ENCODE results near the gene SHCBP1L. TPM values are rescaled to one million over a fixed set of nuclear protein-coding genes. Genes with fewer than 3 reads are reported as not detected.

Gene SHCBP1L
- total RNA-seq, 1 donor from 2014 or later = not detected

GRCh38 chr1:182930985-182931384 lies 22.0 kb downstream of the SHCBP1L start:
- Mint-ChIP-seq H3K4me1 (ENCODE audit: unreplicated experiment) (no peaks in the 10 kb centered on the region), H3K27me3 (ENCODE audit: unreplicated experiment) (peaks cover 69% of the 10 kb centered on the region), H3K4me3 (ENCODE audit: unreplicated experiment) (no peak overlapping the region), H3K36me3 (ENCODE audit: unreplicated experiment) (peaks cover 5% of the 10 kb centered on the region), H3K27ac (ENCODE audit: unreplicated experiment) (no peak overlapping the region), H3K9me3 (ENCODE audit: unreplicated experiment) (peaks cover 17% of the 10 kb centered on the region)
- DNase-seq (ENCODE audit: extremely low spot score, unreplicated experiment) = no peak
- TF ChIP-seq, protein P1, sequence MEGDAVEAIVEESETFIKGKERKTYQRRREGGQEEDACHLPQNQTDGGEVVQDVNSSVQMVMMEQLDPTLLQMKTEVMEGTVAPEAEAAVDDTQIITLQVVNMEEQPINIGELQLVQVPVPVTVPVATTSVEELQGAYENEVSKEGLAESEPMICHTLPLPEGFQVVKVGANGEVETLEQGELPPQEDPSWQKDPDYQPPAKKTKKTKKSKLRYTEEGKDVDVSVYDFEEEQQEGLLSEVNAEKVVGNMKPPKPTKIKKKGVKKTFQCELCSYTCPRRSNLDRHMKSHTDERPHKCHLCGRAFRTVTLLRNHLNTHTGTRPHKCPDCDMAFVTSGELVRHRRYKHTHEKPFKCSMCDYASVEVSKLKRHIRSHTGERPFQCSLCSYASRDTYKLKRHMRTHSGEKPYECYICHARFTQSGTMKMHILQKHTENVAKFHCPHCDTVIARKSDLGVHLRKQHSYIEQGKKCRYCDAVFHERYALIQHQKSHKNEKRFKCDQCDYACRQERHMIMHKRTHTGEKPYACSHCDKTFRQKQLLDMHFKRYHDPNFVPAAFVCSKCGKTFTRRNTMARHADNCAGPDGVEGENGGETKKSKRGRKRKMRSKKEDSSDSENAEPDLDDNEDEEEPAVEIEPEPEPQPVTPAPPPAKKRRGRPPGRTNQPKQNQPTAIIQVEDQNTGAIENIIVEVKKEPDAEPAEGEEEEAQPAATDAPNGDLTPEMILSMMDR (IDR thresholded peaks at IDR 0.05) = no peak

- Mint-ChIP-seq H3K36me3 (ENCODE audit: unreplicated experiment) (no peaks in the 10 kb centered on the region), H3K4me3 (ENCODE audit: unreplicated experiment) (no peak overlapping the region)
- TF ChIP-seq, protein P1 (IDR thresholded peaks at IDR 0.05) = no peak
These were observed 25.1 kb downstream of the SHCBP1L start for GRCh38 chr1:182927693-182928433.

GRCh38 chr1:182925661-182926060 lies 27.3 kb downstream of the SHCBP1L start:
- Mint-ChIP-seq H3K9me3 (ENCODE audit: unreplicated experiment) (no peaks in the 10 kb centered on the region), H3K4me1 (ENCODE audit: unreplicated experiment) (no peaks in the 10 kb centered on the region), H3K27me3 (ENCODE audit: unreplicated experiment) (peaks cover 76% of the 10 kb centered on the region)

More at GRCh38 chr1:182927693-182928433, 25.1 kb downstream of the SHCBP1L start:
- Mint-ChIP-seq H3K9me3 (ENCODE audit: unreplicated experiment) (no peaks in the 10 kb centered on the region), H3K27me3 (ENCODE audit: unreplicated experiment) (peaks cover 70% of the 10 kb centered on the region), H3K27ac (ENCODE audit: unreplicated experiment) (no peak overlapping the region), H3K4me1 (ENCODE audit: unreplicated experiment) (no peaks in the 10 kb centered on the region)
- no peak for DNase-seq (ENCODE audit: extremely low spot score, unreplicated experiment)

DNA sequence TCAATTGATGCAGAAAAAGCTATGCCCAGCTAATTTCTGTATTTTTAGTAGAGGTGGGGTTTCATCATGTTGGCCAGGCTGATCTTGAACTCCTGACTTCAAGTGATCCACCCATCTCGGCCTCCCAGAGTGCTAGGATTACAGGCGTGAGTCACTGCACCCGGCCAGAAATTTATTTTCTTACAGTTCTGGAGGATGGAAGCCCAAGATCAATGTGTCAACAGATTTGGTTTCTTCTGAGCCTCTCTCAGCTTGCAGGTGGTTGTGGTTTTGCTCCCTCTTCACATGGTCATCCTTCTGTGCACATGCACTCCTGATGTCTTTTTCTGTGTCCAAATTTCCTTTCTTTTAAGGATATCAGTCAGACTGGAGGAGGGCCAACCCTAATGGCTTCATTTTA lies 35.6 kb downstream of the SHCBP1L start:
- H3K27me3 Mint-ChIP-seq (ENCODE audit: unreplicated experiment) = peaks cover 50% of the 10 kb centered on the region
- H3K36me3 Mint-ChIP-seq (ENCODE audit: unreplicated experiment) = no peaks in the 10 kb centered on the region
- H3K9me3 Mint-ChIP-seq (ENCODE audit: unreplicated experiment) = peaks cover 7% of the 10 kb centered on the region
- no peak overlapping the region for H3K4me3 Mint-ChIP-seq (ENCODE audit: unreplicated experiment)
- no peak for DNase-seq (ENCODE audit: extremely low spot score, unreplicated experiment)
- TF ChIP-seq, protein P1 (IDR thresholded peaks at IDR 0.05) = no peak
- no peak overlapping the region for H3K27ac Mint-ChIP-seq (ENCODE audit: unreplicated experiment)
- H3K4me1 Mint-ChIP-seq (ENCODE audit: unreplicated experiment) = no peaks in the 10 kb centered on the region

More at GRCh38 chr1:182925661-182926060, 27.3 kb downstream of the SHCBP1L start:
- Mint-ChIP-seq H3K27ac (ENCODE audit: unreplicated experiment) (no peak overlapping the region), H3K36me3 (ENCODE audit: unreplicated experiment) (peaks cover 3% of the 10 kb centered on the region), H3K4me3 (ENCODE audit: unreplicated experiment) (no peak overlapping the region)
- TF ChIP-seq, protein P1 (IDR thresholded peaks at IDR 0.05) = no peak
- no peak for DNase-seq (ENCODE audit: extremely low spot score, unreplicated experiment)

DNA sequence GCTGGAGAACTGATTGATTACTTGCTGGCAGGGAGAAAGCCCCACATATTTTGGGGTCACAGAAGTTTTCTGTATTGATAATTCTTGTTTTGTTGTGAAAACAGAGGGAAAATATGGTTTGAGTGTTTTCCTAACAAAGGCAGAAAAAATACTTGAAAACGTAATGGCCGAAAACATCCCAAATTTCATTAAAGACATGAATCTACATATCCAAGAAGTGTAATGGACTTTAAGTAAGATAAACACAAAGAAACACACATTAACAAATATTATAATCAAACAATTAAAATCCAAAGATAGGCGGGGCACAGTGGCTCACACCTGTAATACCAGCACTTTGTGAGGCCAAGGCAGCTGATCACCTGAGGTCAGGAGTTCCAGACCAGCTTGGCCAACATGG lies 39.6 kb downstream of the SHCBP1L start:
- DNase-seq (ENCODE audit: extremely low spot score, unreplicated experiment) = no peak
- H3K4me3 Mint-ChIP-seq (ENCODE audit: unreplicated experiment) = no peak overlapping the region
- H3K36me3 Mint-ChIP-seq (ENCODE audit: unreplicated experiment) = no peaks in the 10 kb centered on the region
- peaks cover 14% of the 10 kb centered on the region for H3K9me3 Mint-ChIP-seq (ENCODE audit: unreplicated experiment)
- TF ChIP-seq, protein P1 (IDR thresholded peaks at IDR 0.05) = no peak
- H3K27me3 Mint-ChIP-seq (ENCODE audit: unreplicated experiment) = peaks cover 40% of the 10 kb centered on the region
- H3K27ac Mint-ChIP-seq (ENCODE audit: unreplicated experiment) = no peak overlapping the region
- H3K4me1 Mint-ChIP-seq (ENCODE audit: unreplicated experiment) = no peaks in the 10 kb centered on the region
